Activated CD4-positive, alpha-beta T cell treated with anti-CD3 and anti-CD28 coated beads, Interleukin-2, amount 50 U/mL, for 4 hours (primary cell): ENCODE results near the gene COX14.

Experiments
- DNase-seq, 2 experiments: peaks; one replicate each; pipeline ENCODE4 v3.0.0-alpha.2; 2020

COX14 gene

DNA sequence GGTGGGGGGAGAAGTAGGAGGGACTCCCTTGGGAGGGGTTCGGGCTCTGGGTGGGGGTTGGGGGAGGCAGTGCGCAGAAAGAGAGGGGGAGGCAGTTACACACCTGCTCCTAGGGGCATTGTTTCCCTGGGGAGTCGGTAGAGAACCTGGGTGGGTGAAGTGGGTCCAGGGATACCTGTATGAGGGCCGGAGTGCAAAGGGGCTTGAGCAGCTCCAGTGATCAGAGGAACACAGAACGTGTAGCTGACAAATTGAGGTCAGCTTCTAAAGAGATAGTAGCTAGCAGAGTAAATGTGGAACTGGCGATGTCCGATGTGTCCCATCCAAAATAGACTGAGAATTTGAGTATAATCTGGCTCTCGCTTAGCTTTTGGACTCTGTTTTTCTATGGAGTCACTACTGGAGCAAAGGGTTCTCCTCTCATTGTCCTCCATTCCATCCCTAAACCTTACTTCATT lies 26.4 kb upstream of the COX14 start:
- DNase-seq = no peak

DNA sequence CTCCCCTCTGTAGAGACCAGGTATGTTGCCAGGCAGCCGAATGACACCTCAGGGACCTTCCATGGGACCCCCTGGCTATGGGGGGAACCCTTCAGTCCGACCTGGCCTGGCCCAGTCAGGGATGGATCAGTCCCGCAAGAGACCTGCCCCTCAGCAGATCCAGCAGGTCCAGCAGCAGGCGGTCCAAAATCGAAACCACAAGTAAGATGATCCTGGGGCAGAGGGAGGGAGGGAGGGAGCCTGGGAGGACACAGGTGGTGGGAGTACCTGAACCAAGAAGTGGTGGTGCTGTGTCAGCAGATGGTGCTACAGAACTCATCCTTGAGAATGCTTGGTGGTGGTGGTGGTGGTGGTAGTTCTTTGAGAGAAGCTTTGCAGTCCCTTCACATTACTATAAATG lies 25.9 kb upstream of the COX14 start:
- no peak for DNase-seq

DNA sequence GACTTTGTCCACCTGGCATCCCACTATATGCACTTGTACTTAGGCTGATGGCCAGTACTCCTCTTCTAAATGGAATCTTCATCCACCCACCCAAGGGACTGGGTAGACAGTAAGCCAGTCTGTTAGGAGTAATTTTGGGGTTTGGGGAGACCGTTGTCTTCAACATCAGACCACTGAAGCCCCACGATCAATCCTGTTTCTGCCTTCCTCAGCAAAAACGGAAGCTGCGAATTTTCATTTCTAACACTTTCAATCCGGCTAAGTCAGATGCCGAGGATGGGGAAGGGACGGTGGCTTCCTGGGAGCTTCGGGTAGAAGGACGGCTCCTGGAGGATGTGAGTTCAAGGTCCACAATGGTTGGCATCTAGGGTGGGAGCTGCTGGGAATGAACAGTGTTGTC lies 24.9 kb upstream of the COX14 start:
- no peak for DNase-seq

DNA sequence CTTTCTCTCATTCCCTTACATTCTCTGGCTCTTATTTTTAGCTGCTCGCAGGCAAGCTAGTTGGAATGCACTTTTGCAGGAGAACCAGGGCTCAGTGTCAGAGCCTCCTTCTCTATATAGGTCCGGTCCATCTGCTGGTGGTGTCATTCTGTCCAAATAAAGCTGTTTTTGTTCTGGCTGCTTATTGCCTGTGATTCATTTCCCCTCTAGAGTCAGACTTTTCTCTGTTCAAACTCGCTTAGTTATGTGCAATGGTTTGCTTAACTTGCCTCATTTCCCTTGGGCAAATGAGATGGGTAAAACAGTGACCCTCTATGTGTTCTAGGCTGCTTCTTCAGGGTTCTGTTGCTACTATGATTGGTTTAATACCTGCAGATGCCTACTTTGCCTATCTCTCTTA lies 24.0 kb upstream of the COX14 start:
- no peak for DNase-seq

DNA sequence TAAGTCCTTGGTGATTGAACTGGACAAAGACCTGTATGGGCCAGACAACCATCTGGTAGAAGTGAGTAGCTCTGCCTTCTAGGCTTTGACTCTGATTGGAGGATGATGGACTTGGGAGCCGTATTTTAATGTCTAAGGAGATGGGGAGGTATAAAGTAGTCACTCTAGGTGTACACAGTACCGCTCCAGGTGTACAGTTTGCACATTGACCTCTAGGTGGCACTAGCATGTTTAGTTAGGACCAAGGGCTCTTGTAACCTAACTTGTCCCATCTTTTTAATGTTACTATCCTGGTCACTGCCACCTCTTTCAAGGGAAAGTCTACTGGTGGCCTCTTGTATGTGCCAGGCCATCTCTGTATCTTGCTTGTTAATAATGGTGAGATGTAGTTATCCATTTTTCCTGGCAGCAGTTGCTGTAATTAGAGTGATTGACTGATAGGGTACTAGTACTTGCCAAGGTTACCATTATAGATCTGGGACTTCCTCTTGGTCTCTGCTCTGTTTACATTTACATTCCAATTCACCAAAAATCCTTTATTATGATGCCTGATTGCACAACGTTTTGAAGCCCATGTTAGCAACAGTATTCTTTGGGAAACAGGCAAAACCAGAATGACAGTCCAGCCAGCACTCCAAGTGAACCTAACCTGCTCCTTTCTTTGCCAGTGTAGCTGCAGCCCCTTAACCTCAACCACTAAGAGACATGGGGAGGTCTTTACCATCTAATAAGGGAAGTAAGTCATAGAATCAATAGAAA lies 23.3 kb upstream of the COX14 start:
- DNase-seq = peak; percentile 52 to 57

DNA sequence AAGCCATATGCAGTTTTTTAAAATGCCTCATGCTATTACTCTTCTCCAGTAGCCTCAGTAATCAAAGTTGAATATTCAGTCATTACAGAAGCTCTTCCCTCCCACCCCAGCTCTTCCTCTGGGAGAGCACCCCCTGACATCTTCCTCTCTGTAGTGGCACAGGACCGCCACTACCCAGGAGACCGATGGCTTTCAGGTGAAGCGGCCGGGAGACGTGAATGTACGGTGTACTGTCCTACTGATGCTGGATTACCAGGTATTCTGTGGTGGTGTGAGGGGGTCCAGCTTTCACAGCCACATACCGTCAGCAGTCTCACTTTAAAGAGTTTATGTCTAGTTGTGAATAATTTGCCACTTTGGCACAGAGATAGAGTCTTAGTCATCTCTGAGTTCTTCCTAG lies 22.3 kb upstream of the COX14 start:
- DNase-seq = no peak

DNA sequence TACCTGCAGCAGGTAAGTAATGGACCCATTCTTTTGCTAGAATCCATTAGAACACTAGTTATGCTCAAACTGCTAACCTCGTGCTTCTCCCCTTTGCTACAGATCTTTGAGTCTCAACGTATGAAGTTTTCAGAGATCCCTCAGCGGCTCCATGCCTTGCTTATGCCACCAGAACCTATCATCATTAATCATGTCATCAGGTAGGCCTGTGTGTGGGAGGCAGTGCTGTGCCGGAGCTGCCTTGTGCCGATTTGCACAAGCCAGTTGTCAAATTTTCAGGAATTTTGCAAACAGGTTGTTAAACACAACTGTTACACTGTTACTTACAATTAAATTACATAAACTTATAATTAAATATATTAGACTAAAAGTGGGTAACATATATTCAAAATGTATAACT lies 21.6 kb upstream of the COX14 start:
- DNase-seq = no peak

DNA sequence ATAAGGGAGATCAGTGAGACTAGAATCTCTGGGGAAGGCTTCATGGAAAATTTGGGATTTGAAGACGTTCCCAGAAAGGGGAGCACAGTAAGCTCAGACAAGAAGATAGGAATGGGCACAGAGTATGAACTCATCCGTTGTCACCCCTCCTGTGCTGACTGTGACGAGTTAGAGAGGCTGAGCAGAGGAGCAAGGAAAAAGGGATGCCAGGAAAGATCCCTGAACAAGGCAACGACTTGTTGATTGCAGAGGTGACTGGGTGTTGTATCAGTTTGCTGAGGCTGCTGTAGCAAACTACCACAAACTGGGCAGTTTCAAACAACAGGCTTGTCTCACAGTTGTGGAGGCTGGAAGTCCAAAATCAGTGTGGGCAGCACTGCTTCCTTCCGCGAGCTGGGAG lies 14.1 kb upstream of the COX14 start:
- no peak for DNase-seq

DNA sequence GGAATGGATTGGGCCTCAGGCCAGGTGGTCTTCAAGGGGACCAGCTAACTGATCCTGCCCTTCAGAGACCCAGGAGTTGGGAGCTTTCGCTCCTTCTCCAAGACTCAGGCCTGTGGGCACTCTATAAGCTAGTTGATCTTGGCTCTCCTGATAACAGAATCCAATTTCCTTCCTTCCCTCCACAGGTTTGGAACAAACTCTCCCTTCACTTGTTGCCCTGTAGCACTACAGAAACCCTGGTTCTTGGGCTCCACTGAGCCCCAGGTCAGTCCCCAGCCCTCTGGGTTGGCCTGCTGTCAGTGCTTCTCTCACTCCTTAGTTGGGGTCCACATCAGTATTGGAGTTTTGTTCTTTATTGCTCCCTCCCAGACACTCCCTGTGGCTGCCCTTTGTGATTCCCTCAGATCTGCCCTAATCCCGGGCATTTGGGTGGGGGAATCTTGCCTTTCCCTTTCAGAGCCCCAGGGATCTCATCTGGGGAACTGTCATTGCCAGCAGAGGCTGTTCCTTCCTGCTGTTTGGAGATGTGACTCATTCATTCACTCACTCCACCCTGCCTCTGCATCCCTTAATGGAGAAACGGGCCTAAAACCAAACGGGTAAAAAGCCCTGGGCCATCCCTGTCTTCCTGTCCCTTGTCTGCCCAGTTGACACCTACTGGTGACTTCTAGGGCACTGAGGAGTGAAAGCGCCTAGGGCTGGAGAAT lies 12.6 kb upstream of the COX14 start:
- DNase-seq = no peak

DNA sequence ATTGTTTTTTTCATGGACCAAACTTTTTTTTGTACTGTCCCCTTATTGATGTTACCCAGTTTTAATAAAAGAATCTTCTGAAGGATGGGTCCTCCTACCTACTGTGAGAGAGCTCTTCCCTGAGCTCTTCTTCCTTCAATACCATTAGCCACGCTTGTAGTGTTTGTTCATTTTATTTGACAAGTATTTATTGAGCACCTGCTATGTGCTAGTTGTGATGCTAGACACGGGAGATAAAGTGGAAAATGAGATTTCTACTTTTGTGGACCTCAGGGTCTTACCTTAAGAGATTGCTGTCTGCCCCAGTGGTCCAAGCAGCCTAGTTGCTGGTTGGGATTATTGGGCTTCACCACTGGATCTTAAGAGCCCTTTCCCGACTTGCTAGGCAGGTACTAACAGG lies 11.5 kb upstream of the COX14 start:
- no peak for DNase-seq

DNA sequence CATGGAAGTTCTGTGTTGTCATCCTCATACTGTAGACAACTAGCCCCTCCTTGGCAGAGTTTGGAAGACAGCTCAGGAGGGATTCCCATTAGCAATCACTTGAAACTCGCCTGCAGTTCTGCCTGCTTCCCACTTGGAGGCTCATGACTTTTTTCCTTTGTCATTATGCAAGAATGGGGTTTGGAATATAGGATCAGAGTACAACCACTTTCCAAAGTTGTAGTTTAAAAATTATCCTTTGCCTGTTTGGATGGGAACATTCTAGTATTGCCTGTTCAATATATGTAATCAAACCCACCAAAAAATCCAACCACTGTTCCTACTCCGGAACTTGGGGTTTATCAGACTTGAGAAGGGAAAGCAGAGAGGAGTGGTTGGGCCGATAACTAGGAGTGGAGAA lies 10.4 kb upstream of the COX14 start:
- no peak for DNase-seq

DNA sequence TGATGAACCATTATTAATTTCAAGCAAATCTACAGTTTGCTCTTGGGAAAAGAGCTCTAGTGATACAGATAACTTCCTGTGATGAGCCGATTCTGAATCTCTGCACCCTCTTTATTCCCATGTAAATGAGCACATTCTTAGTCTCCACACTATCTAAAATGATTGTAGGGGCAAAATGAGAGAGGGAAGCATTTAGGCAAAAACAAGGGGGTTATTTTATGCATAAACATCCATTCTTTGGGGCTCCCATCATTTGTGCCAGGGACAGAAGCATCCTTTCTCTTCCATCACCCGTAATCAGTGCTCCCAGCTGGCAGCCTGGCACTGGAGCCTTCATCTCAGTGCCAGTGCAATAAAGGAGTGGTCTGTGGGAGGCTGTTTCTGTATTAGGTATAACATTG lies 9.9 kb upstream of the COX14 start:
- DNase-seq = no peak

DNA sequence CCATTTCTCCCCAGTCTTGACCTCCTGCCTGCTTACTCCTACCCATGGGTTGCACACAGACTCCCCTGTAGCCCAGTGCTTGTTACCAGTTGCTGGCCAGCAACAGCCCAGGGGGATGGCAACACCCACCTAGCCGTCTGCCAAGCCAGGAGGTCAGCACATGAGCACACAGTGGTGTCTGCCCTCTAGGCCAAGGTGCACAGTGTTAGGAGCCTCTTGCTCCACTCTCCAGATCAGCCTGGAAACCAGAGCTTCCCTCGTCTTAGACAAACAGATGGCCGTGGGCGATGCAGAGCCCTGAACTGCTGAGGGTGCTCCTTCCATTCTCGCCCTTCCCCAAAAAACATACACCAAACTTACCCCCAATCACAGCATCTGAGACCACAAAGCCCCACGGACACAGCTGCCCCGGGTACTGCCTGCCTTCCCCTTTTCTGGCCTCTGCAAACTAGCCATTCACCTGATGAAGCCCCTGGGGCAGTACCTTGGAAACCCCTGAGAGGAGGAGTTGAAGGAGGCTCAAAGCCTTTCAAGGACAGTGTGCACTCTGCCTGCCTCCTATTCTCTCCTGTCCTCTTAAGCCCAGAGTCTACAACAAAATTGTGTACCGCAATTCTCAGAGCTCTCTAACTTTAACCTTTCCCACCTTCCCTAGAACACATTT lies 9.3 kb upstream of the COX14 start:
- DNase-seq = no peak

DNA sequence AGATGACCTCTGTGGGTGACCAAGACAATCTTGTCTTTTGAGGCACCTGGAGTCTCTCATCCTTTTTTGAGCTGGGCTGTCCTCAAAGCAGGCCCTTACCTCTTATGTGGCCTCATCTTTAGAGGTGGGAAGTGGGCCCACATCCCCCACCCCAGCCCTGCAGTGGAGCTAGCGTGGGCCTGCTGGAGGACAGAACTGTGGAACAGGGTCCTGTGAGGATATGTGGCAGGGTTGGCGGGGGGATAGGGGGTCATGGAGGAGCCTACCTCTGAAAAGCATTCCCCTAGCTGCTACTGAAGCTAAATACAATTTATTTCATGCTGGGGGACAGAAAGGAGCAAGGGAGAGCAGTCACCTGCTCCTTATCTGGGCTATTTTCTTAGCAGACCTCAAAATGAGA lies 8.7 kb upstream of the COX14 start:
- no peak for DNase-seq

DNA sequence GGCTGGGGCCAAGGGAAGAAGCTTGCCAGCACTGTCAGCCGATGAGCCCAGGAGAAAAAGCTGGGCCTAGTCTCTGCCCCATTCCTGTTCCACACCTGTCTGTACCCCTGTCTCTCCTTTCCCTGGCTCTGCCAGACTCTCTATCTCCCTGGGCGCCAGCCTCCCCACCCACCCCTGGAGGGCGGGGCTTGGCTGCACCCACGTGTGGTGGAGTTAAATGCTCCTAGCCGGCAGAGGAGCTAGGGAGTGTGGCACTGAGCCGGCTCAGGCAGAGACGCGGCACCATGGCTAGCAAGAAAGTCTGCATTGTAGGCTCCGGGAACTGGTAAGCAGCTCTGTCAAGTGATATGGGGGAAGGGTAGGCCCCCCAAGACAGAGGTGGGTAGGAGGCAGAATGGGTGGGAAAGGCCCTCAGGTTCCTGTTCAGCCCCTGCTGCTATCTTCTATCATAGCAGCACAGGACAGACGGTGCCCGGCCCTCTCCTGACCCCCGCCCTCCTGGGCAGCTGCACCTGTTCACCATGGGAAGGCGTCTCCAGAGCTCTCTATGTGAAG lies 8.2 kb upstream of the COX14 start, which contains the start of gene GPD1:
GPD1 (plus strand) TSS at position 242 of the 555 bp plus-strand sequence; CDS start at position 285, 43 bp downstream.
- DNase-seq = no peak

DNA sequence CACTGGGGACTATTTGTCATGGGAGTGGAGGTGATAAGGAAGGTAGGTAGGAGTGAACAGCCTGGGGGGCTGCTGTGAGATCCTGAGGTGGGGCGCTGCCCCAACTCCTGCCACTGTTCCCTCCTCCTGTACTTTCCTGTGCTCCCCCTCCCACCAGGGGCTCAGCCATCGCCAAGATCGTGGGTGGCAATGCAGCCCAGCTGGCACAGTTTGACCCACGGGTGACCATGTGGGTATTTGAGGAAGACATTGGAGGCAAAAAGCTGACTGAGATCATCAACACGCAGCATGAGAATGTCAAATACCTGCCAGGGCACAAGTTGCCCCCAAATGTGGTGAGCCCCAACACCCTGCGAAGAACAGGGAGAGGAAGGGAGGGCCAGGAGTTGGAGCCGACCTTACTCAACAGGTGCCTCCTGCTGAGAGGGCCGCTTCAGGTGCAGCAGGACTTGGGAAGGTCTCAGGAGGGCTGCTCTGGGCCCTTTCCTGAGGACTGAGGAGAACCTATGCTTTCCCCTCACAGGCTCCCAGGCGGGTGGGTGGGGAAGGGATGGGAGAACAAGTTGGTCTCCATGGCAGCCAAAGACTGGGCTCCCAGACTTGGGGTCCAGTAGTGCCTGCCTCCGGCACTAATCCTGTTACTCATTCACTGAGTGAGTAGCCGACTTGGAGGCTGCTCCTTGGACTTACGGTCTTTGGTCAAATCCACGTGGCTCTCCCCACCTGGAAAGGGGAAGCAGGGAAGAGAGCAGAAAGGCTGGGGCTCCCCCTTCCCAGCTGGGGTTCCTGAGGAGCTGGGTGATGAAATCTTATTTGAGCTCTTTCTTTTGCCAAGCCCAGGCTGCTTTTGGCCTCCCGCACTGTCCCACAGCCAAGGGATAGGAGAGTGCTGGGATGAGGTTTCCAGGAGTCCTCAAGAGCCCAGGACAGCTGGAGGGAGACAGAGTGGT lies 7.3 kb upstream of the COX14 start:
- no peak for DNase-seq

DNA sequence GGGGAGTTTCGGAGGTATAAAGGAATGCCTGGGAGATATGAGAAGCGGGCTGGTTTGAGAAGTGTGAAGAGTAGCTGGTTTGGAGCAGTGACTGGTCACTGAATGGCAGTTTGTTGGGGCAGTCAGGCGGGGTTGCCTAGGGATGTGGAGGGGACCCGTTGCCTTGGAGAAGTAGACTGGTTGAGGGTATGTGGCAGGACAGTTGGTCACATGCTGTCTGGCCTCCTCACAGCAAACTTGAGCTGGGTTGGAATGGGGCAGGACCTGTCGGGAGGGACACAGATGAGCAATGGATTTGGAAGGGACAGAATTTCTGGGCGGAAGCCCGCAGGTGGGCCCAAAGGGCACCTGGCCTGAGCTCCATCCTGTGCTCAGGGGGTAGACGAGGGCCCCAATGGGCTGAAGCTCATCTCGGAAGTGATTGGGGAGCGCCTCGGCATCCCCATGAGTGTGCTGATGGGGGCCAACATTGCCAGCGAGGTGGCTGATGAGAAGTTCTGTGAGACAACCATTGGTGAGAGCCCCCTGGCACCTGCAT lies 6.1 kb upstream of the COX14 start:
- no peak for DNase-seq

DNA sequence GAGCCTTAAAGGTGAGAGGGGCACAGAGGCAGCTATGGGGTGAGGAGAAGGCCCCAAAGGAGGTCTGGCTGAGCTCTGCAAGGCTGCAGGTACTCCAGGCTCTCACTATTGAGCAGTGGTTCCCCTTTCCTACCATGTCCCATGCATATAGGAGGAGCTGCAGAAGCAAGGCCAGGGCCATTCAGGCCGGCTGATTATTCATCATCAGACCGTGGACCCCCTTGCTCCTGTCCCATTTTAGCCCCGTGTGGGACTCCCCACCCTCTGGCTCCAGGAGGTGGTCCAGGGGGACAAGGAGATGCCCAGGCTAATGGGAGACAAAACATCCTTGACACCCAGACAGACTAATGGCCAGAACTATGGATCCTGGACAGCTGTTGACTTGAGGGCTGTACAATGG lies 5.1 kb upstream of the COX14 start:
- no peak for DNase-seq

DNA sequence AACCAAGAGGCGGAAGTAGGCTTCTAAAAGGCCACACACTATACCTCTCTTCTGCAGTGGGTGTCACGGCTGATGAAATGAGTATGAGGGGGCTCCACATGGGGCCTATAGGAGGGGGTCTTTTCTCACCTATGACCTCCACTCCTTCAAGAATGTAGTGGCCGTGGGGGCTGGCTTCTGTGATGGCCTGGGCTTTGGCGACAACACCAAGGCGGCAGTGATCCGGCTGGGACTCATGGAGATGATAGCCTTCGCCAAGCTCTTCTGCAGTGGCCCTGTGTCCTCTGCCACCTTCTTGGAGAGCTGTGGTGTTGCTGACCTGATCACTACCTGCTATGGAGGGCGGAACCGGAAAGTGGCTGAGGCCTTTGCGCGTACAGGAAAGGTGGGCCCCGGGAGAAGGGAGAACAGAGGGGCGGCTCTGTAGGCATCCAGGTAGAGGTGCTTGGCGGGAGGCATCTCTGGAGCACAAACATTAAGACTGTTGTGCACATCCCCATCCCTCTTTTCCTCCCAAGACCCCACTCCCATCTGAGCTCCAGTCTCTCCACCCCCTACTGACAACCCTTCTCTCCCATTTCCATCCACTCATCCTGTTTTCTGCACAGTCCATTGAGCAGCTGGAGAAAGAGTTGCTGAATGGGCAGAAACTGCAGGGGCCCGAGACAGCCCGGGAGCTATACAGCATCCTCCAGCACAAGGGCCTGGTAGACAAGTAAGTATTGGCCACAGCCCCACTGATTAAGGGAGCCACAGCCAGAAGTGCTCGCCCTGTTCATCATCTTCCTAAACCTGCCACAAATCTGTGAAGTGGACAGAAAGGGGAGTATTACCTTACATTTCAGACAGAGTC lies 4.4 kb upstream of the COX14 start:
- no peak for DNase-seq

DNA sequence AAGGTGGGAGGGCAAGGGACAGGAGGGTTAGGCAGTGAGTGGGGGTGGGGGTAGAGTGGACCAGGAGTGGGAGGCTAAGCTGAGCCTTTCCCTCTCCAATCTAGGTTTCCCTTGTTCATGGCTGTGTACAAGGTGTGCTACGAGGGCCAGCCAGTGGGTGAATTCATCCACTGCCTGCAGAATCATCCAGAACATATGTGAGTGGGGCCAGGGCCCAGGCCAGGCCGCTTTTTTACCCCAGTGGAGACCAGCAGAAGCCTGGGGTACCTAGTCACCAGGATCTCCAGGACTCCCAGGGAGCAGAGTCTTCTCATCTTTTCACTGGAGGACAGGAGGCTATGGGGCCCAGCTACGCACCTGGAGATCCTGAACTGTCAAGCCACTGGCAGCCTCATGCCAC lies 2.7 kb upstream of the COX14 start:
- DNase-seq = no peak

DNA sequence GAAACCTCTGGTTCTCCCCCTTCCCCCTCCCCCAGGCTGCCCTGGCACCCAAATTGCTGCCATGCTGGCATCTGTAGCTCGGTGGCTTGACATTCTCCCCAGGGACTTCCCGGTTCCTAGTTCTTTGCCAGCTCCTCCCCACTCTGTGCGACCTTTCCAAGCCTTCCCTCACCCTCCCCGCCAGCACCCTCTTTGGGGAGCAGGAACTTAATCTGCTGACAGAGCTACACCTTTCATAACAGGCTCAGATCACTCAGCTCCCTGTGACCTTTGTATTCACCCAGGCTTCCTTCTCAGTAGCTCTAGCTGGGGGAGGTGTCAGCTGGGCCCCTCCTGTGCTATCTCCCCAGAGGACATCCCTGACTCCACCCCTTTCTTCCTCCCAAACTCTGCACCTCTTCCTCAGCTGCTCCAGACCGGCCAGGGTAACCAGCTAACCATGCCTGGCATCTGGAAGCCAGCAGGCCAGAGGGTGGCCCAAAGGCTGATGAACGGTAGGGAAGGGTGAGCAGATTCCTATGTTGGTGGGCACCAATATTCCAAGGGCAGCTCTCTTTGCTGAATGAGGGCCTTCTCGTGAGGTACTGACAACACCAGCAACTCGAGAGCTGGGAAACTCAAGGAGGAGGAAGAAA lies 1.8 kb upstream of the COX14 start:
- no peak for DNase-seq
